HG03469 (cell line): Measurements from ENCODE around the gene PI4K2B.
"Not testable (repeated sequence)": the region's sequence is repeated elsewhere in the genome, so short reads cannot be mapped to it uniquely, and the experiment has no call there.

Source experiments
- ATAC-seq: cut with Tn5 transposase; IDR thresholded peaks from one replicate; pipeline ENCODE4 v1.9.1; 2021; ENCODE audit warnings: mild to moderate bottlenecking, moderate library complexity, moderate number of reproducible peaks; ENCODE audit not compliant: unreplicated experiment

Gene PI4K2B

DNA sequence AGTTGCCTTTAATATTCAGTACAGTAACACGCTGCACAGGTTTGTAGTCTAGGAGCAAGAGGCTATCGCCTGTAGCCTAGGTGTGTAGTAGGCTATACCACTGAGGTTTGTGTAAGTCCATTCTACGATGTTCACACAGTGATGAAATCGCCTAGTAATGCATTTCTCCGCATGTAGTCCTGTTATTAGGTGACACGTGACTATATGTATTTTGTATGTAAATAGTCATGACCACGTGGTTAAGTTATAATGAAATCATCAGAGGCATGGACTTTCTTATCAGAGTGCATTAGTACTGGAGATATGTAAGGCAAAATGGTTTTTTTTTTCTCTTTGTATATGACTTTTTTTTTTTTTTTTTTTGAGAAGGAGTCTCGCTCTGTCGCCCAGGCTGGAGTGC is 68.8 kb downstream of the PI4K2B start:
- no peak for ATAC-seq

DNA sequence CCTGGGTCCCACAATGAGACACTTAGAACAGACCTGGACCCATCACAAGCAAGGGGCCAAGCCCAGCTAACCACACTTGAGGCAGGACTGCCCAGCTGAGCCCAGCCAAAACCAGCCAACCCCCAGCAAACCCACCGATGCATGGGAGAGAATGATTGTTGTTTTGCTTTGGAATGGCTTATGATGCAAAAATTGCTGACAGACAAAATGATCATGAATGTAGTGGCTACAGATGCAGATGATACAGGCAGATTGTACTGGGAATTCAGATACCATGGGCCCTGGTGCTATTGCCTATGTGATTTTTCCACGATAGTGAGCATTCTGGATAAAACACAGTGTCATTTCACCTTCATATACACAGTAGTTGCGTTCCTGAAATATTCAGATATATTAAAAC is 69.7 kb downstream of the PI4K2B start:
- no peak for ATAC-seq

DNA sequence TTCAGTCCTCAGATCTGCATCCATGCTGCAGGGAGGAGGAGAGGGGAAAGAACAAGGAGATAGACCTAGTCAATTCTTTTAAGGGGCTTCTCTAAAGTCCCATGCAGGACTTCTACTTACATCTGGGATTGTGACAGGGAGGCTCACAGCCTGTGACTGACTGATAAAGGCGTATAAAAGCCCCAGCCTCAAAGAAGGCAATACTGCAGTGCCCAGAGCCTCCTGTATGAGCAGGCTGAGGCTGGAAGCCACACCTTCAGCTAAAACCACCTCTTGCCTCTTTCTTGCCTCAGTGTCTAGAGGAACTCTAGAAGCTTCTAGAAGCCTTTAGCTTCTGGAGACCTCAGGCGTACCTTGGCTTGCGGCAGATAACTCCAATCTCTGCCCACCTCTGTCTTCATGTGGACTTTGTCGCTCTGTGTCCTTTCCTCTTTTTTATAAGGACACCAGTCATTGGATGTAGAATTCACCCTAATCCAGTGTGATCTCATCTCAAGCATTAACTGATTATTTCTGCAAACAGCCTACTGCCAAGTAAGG is 72.8 kb downstream of the PI4K2B start:
- ATAC-seq: no peak

DNA sequence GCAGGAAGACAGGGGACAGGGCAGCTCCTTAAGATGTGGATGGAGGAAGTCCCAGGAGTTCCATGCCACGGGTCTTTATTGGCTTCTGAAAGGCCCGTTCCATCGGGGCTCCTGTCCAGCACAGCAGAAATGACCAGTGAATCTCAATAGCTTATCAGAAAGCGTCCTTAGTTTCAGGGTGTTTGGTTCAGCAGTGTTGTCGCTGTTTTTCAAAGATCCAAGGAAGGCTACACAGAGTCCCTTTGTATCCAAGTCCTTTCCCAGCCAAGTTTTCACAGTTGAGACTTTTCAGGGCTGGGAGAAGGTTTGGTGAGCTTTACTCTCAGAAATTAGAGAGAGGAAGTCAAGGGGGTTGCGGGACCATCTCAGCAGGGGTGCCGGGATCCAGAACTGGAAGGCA is 73.8 kb downstream of the PI4K2B start:
- no peak for ATAC-seq

DNA sequence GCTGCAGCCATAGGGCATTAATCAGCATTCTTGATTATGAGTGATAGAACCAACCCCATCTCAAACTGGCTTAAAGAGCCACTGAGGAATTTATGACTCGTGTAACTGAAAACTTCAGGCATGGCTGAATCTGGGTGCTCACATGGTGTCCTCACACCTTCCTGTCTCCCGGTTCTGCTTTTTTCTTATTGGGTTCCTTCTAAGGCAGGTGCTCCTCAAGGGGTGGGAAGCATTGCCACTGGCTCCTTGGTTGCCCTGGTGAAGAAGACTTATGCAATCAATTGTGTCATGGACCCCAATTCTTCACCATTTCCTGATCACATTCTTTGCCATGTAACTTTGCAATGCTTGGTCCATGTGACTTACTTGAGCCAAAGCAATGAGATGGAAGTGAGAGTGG is 74.5 kb downstream of the PI4K2B start:
- ATAC-seq: no peak

DNA sequence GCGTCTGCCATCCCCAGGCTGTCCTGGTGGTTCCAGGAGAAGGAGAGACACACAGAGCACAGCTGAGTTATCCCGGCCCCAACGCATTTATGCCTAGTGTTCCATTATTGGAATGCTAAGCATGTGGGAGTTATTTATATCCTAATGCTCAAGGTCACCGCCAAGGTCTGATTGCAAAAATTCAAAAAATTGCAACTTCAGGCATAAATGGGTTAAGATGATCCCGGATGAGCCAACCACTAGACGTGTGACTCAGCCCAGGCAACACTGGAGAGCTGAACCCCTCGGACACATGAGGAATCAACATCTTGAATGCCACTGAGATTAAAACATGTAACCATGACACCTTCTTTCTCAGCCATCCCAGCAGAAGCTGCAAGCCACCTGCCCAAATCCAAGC is 74.9 kb downstream of the PI4K2B start:
- no peak for ATAC-seq

DNA sequence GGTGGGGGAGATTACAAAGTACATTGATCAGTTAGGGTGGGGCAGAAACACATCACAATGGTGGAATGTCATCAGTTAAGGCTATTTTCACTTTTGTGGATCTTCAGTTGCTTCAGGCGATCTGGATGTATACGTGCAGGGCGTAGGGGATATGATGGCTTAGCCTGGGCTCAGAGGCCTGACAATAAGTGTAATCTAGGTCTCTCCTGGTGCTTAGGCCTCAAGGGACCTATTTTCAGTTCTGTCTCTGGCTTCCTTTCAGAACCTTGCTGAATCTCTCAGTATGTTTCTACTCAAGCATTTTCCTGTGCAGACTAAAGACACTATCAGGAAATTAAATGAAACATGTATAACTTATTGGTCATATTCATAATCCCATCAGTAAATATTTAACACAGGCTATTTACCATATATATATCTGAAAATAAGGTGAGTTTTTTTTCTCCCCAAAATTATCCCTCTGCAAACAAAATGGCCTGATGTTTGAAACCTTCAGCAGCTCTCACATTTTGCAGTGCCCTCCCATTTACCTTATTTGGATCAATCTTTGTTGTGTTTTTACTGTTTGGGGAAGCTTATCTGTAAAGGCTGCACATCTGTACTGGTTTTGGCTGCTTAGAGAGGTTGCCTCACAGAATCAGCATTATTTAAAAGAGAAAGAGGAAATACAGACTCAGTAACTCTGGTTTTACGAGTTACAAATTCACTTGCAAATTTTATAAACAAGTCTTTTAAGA is 76.4 kb downstream of the PI4K2B start:
- peak; percentile 36 for ATAC-seq

DNA sequence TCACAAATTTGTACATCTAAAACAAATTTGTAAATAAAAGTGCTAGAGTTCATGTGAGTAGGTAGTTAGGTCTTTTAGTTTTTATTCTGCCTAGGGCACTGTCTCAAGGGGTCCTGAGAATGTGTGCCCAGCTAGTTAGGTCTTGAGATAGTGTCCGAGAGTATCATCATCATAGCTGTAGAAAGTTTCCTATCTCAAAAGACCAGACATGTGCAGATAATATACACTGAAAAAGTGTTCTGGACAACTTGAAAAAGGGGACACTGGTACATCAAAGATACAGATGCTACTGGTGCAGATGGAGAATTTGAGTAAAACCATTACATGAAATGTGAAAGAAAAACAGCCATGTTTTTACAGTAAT is 77.0 kb downstream of the PI4K2B start:
- ATAC-seq: peak; percentile 11

DNA sequence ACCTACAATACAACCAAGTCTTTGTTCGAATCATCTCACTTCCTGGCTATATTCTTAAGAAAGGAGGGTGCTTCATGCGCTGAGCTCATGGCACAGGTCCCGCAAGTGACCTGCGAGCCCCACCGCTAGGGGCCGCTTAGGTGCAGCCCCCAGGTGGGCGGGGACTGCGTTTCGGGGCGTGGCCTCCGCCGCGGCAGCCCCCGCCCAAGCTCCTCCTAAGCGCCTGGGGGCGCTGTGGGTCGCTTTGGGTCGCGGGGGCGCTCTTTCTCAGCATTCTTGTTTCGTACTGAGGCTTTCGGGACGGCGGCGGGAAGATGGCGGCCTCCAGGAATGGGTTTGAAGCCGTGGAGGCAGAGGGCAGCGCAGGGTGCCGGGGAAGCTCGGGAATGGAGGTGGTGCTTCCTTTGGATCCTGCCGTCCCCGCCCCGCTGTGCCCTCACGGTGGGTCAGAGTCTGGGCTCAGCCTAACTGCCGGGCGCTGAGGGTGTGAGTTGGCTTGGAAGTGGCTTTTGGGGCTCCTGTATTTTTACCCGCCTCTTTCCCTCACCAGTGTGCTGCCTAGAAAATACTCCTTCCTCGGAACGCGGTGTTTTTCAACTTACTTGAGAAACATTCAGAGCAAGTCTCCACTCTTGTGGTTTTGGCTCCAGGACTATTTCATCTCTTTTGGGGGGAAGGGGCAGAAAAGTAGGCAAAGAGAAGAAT is 78.8 kb downstream of the PI4K2B start, which contains the start of gene ZCCHC4:
Gene ZCCHC4, plus strand, starts transcription at position 279 of the 705 bp plus-strand sequence. Its CDS starts 36 bp downstream, at position 315.
- ATAC-seq: peak; percentile 78

DNA sequence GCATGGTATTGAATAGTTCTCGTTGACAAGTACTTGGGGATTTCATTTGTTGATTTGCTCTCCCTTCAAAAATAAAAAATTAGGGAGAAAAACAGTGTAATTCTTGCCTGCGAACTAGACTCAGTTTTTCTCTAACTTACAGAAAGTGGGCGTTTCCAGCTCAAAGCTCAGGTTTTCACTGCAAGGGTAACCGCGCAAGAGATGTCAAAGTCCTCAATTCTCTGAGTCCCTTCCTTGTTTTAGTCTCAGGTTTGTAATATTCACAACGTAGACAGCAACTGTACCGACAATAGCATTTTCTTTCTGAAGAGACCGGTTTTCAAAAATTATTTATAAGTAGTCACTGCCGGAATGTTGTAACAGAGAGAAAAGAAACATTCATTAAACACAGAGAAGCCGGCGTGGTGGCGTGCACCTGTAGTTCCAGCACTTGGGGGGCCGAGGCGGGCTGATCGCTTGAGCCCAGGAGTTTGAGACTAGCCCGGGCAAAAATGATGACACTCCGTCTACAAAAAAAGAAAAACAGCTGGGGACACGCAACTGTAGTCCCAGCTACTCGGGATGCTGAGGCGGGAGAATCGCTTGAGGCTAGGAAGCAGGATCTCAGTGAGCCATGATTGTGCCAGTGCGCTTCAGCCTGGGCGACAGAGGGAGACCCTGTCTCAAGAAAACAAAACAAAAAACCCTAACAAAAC is 79.5 kb downstream of the PI4K2B start:
- ATAC-seq: no peak

DNA sequence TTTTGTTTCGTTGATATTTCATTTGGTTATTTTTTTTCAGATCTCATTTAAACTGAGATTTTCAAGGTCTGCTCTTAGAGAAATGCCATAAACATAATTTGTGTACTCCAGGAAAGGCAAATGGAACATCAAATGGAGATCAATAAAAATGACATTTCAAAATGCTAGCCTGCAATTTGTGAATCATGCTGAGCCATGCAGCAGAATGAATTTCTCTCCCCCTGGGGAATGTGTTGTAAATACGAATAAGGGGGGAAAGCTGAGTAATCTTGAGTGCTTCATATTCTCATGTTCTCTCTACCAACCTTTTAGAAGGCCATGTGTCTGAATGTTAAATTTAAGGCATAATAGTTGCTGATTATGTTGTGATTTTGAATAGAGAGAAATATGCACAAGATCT is 86.5 kb downstream of the PI4K2B start:
- ATAC-seq: no peak

DNA sequence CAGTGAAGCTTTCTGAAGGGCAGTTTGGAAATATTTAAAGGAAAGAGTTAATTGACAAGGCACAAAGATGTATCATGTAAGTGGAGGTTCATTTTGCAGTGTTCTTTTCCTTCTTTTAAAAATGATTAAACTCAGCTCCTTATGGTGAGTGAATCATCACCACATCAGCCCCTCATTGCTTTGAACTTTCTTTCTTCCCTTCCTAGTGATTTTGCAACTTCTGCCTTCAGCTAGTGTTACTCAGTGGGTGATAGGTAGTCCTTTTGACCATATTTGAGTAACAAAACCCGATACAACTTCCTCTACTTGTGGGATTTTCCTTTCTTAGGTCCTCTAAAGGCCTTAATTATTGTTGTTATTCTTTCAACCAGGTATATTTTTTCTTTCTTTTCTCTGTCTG is 86.9 kb downstream of the PI4K2B start:
- ATAC-seq: no peak

DNA sequence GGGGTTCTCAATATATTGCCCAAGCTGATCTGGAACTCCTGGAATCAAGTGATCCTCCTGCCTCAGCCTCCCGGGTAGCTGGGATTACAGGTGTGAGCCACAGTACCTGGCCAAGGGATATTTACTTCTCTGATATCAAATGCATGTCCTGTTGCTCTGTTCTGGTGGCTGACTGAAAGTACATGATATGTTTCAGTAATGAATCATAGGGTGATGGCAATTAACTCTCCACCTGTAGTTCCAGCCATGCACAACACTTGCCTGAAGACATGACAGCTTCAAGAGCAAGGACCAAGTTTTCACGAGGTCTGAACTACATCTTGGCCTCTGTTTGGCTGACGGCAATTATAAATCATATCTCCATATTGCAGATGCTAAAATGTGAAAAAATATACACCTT is 87.9 kb downstream of the PI4K2B start:
- no peak for ATAC-seq

DNA sequence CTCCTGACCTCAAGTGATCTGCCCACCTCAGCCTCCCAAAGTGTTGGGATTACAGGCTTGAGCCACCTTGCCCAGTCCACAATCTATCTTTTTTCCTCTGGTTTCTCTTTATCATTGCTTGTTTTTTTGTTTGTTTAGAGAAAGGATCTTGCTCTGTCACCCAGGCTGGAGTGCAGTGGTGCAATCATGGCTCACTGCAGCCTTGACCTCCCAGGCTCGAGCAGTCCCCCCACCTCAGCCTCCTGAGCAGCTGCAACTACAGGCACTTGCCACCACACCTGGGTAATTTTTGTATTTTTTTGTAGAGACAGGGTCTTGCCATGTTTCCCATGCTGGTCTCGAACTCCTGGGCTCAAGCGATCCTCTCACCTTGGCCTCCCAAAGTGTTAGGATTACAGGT is 94.6 kb downstream of the PI4K2B start:
- ATAC-seq: not testable (repeated sequence)
